Measurements from ENCODE around the gene CMPK1. TPM values are rescaled to one million over a fixed set of nuclear protein-coding genes. Genes with fewer than 3 reads are reported as not detected.

Gene CMPK1
- polyA plus RNA-seq, 1 donor from 2014 or later = 117 TPM

GRCh38 chr1:47409311-47410067 is 75.9 kb downstream of the CMPK1 start:
- Histone ChIP-seq H3K36me3 (ENCODE audit: insufficient read depth, low read length) (no peaks in the 10 kb centered on the region), H4K20me1 (ENCODE audit: insufficient read depth) (no peaks in the 10 kb centered on the region), H3K27me3 (ENCODE audit: insufficient read depth, low read depth, low read length) (peaks cover 9% of the 10 kb centered on the region), H3F3A (ENCODE audit: insufficient read depth, low read length, poor library complexity, severe bottlenecking) (no peaks in the 10 kb centered on the region), H3K4me2 (ENCODE audit: low read length) (no peak overlapping the region), H3K79me2 (replicated peaks; ENCODE audit: insufficient read depth, low read length) (no peaks in the 10 kb centered on the region), H3K27ac (ENCODE audit: low read length) (no peak overlapping the region), H3K9me3 (ENCODE audit: low read length) (no peaks in the 10 kb centered on the region), H3K9ac (ENCODE audit: low read length) (no peak overlapping the region), H3K9me2 (ENCODE audit: insufficient read depth, low read length) (no peaks in the 10 kb centered on the region), H3K4me3 (ENCODE audit: low read length) (no peak overlapping the region), H2AFZ (ENCODE audit: low read depth, low read length) (no peak overlapping the region)
- no peak for TF ChIP-seq EP300 (conservative IDR thresholded peaks at IDR 0.05; ENCODE audit: poor library complexity, severe bottlenecking)
- TF ChIP-seq CTCF (IDR thresholded peaks at IDR 0.05; ENCODE audit: poor library complexity, severe bottlenecking) = no peak
- no peak for TF ChIP-seq RAD21 (conservative IDR thresholded peaks at IDR 0.05)
- TF ChIP-seq TAF1 (IDR thresholded peaks at IDR 0.05; ENCODE audit: low read depth) = no peak
- no peak for TF ChIP-seq EZH2 (IDR thresholded peaks at IDR 0.05; ENCODE audit: borderline replicate concordance, insufficient read depth, low read length, poor library complexity, severe bottlenecking)
- TF ChIP-seq SMC3 (conservative IDR thresholded peaks at IDR 0.05; ENCODE audit: poor library complexity) = no peak
- no peak for TF ChIP-seq POLR2AphosphoS5 (IDR thresholded peaks at IDR 0.05)
- TF ChIP-seq MXI1 (conservative IDR thresholded peaks at IDR 0.05; ENCODE audit: poor library complexity, severe bottlenecking) = no peak
- no peak for TF ChIP-seq REST (IDR thresholded peaks at IDR 0.05; ENCODE audit: borderline replicate concordance)

- Histone ChIP-seq H3K9me3 (ENCODE audit: low read length) (no peaks in the 10 kb centered on the region), H3K4me2 (ENCODE audit: low read length) (no peak overlapping the region), H3K27ac (ENCODE audit: low read length) (no peak overlapping the region), H4K20me1 (ENCODE audit: insufficient read depth) (no peaks in the 10 kb centered on the region), H3K36me3 (ENCODE audit: insufficient read depth, low read length) (no peaks in the 10 kb centered on the region), H3K4me3 (ENCODE audit: low read length) (no peak overlapping the region), H3K79me2 (replicated peaks; ENCODE audit: insufficient read depth, low read length) (no peaks in the 10 kb centered on the region), H3K9me2 (ENCODE audit: insufficient read depth, low read length) (no peaks in the 10 kb centered on the region), H2AFZ (ENCODE audit: low read depth, low read length) (no peak overlapping the region), H3F3A (ENCODE audit: insufficient read depth, low read length, poor library complexity, severe bottlenecking) (no peaks in the 10 kb centered on the region), H3K9ac (ENCODE audit: low read length) (no peak overlapping the region), H3K27me3 (ENCODE audit: insufficient read depth, low read depth, low read length) (peaks cover 15% of the 10 kb centered on the region)
- TF ChIP-seq POLR2AphosphoS5 (IDR thresholded peaks at IDR 0.05) (no peak), MXI1 (conservative IDR thresholded peaks at IDR 0.05; ENCODE audit: poor library complexity, severe bottlenecking) (no peak)
Observed at GRCh38 chr1:47410068-47410455, 76.5 kb downstream of the CMPK1 start.
